ENCODE data around the gene CSNK1G1.

GRCh38 chr15:64355348-64355943, 527 bp downstream of the CSNK1G1 start:
- TF ChIP-seq EZH2 (IDR thresholded peaks at IDR 0.05; ENCODE audit: borderline replicate concordance, low read length), result no peak
- TF ChIP-seq CTCF (IDR thresholded peaks at IDR 0.05; ENCODE audit: low read length), result no peak

Measured in OCI-LY1 (cell line).